Measurements from ENCODE around the gene KIF17. TPM values are rescaled to one million over a fixed set of nuclear protein-coding genes. Genes with fewer than 3 reads are reported as not detected.

KIF17 gene
- total RNA-seq, 1 experiment from 2014 or later = 5.1 TPM

DNA sequence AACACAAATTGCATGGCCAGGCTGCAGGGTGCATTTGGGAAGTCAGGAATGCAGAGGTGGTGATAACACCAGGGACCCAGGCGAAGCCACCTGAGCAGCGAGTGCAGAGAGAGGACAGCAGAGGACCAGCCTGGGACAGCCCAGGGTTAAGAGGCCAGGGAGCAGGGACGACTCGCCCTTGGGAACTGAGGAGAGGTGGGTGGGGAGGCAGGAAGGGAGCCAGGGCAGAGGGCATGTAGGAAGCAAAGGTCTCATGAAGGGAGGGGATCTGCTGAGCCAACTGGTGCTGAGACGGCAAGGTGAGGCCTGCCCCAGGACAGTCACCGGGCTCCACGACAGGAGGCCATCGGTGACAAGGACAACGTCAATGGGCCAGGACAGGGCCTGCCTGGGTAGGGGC, 16.4 kb downstream of the KIF17 start:
- no peak overlapping the region for H2BK15ac ChIP-seq (ENCODE audit: low read depth, low read length)
- no peak overlapping the region for H3K56ac ChIP-seq (ENCODE audit: insufficient read length, low read depth, low read length)
- H3K18ac ChIP-seq (ENCODE audit: insufficient read length, low read depth, low read length) = no peak overlapping the region
- no peak overlapping the region for H3K9ac ChIP-seq (ENCODE audit: extremely low read depth, insufficient read length, low read length)
- no peaks in the 10 kb centered on the region for H3K79me2 ChIP-seq (ENCODE audit: insufficient read depth, low read length)
- TF ChIP-seq, protein P1, sequence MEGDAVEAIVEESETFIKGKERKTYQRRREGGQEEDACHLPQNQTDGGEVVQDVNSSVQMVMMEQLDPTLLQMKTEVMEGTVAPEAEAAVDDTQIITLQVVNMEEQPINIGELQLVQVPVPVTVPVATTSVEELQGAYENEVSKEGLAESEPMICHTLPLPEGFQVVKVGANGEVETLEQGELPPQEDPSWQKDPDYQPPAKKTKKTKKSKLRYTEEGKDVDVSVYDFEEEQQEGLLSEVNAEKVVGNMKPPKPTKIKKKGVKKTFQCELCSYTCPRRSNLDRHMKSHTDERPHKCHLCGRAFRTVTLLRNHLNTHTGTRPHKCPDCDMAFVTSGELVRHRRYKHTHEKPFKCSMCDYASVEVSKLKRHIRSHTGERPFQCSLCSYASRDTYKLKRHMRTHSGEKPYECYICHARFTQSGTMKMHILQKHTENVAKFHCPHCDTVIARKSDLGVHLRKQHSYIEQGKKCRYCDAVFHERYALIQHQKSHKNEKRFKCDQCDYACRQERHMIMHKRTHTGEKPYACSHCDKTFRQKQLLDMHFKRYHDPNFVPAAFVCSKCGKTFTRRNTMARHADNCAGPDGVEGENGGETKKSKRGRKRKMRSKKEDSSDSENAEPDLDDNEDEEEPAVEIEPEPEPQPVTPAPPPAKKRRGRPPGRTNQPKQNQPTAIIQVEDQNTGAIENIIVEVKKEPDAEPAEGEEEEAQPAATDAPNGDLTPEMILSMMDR (conservative IDR thresholded peaks at IDR 0.05) = no peak
- no peaks in the 10 kb centered on the region for H3K9me3 Mint-ChIP-seq
- no peak overlapping the region for H3T11ph ChIP-seq (ENCODE audit: low read length)
- peaks cover 0 to 10% of the 10 kb centered on the region in 2 experiments; a peak in 3 of 4 replicates for H3K4me1 Mint-ChIP-seq
- H2BK120ac ChIP-seq (ENCODE audit: low read depth, low read length, poor library complexity, severe bottlenecking) = no peak overlapping the region
- H3K79me1 ChIP-seq (ENCODE audit: insufficient read depth, low read depth, low read length, poor library complexity, severe bottlenecking) = no peaks in the 10 kb centered on the region
- H4K20me1 ChIP-seq (ENCODE audit: control insufficient read depth, insufficient read depth, insufficient read length) = no peaks in the 10 kb centered on the region
- no peak overlapping the region for H4K8ac ChIP-seq (replicated peaks; ENCODE audit: insufficient read length, low read depth, low read length)
- H3K27ac ChIP-seq (ENCODE audit: insufficient read length, low read depth, low read length) = no peak overlapping the region
- H3K4me2 ChIP-seq (ENCODE audit: insufficient read depth, insufficient read length, low read length) = no peak overlapping the region
- no peak overlapping the region for H3K14ac ChIP-seq (ENCODE audit: insufficient read depth, low read length)
- H3K36me3 Mint-ChIP-seq (ENCODE audit: insufficient read depth in 1 of 3, low read depth in 3 of 3) = peaks cover 0 to 12% (median 5%) of the 10 kb centered on the region in 3 experiments; a peak in 4 of 7 replicates
- no peak overlapping the region for H2BK20ac ChIP-seq (ENCODE audit: low read depth, low read length, poor library complexity, severe bottlenecking)
- H3K4me3 Mint-ChIP-seq = no peak overlapping the region; a peak in 1 of 5 replicates
- no CpG with 5 or more reads among the region's 9 CpGs for WGBS (ENCODE audit: extremely low coverage, insufficient read length, low lambda C conversion rate)
- H3K27ac Mint-ChIP-seq = peak overlapping the region in 1 of 3 experiments; percentile 81; a peak in 3 of 7 replicates
- H2BK5ac ChIP-seq (ENCODE audit: insufficient read length, low read length) = no peak overlapping the region
- peaks cover 6% of the 10 kb centered on the region for H3K27me3 Mint-ChIP-seq (ENCODE audit: low read depth)
- no peak overlapping the region for H2AK5ac ChIP-seq (ENCODE audit: insufficient read length, low read length)
- H4K91ac ChIP-seq (ENCODE audit: insufficient read length, low read depth, low read length) = no peak overlapping the region
- H3K4me1 ChIP-seq (ENCODE audit: insufficient read depth, low read length) = no peaks in the 10 kb centered on the region
- H3K23ac ChIP-seq (ENCODE audit: insufficient read length, low read depth, low read length) = no peak overlapping the region
- no peak overlapping the region for H2AFZ ChIP-seq (ENCODE audit: low read length)
- peaks cover 6% of the 10 kb centered on the region for H3K23me2 ChIP-seq (ENCODE audit: insufficient read length, low read depth, low read length, poor library complexity, severe bottlenecking)
- no peak for DNase-seq
- no peak overlapping the region for H4K5ac ChIP-seq (ENCODE audit: insufficient read length, low read depth, low read length)
- H3K9me3 ChIP-seq (ENCODE audit: control insufficient read depth, low read depth, low read length) = no peaks in the 10 kb centered on the region
- no peaks in the 10 kb centered on the region for H3K27me3 ChIP-seq (ENCODE audit: insufficient read depth, low read length)
- no peak overlapping the region for H2BK12ac ChIP-seq (ENCODE audit: insufficient read length, low read depth, low read length)
- H3K4ac ChIP-seq (ENCODE audit: low read depth, low read length) = no peak overlapping the region

Data from H9 (cell line).